Ovary (tissue), 3 donors: ENCODE results near the gene SLC1A7.

Experiments
- POLR2A ChIP-seq: fragments of 450-650 bp; IDR thresholded peaks from one replicate; pipeline ENCODE4 v1.6.1; 2017; ENCODE audit warnings: antibody characterized with exemption, mild to moderate bottlenecking, moderate library complexity
- TF ChIP-seq, protein P1 (sequence below), 3 donors: fragments of 450-650 bp in 2 of 3; fragments of 200-600 bp in 1 of 3; IDR thresholded peaks; one replicate each; pipeline versions ENCODE4 v1.5.1 to v1.8.0; 2016 to 2022; ENCODE audit warnings: antibody characterized with exemption in 3 of 3, mild to moderate bottlenecking in 1 of 3
- donor health status: DM: no; HTN: no; CAD: no.

DNA sequence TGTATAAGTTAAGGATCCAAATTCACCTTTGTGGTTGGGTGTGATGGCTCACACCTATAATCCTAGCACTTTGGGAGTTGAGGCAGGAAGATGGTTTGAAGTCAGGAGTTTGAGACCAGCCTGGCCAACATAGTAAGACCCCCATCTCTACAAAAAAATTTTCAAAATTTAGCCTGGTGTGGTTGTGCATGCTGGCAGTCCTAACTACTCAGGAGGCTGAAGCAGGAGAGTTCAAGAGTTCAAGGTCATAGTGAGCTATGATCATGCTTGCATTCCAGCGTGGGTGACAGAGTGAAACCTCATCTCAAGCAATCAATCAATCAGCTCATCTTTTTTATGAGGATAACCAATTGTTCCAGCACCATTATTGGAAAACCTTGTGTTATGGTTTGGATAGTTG is 16.5 kb upstream of the SLC1A7 start:
- TF ChIP-seq, protein P1, sequence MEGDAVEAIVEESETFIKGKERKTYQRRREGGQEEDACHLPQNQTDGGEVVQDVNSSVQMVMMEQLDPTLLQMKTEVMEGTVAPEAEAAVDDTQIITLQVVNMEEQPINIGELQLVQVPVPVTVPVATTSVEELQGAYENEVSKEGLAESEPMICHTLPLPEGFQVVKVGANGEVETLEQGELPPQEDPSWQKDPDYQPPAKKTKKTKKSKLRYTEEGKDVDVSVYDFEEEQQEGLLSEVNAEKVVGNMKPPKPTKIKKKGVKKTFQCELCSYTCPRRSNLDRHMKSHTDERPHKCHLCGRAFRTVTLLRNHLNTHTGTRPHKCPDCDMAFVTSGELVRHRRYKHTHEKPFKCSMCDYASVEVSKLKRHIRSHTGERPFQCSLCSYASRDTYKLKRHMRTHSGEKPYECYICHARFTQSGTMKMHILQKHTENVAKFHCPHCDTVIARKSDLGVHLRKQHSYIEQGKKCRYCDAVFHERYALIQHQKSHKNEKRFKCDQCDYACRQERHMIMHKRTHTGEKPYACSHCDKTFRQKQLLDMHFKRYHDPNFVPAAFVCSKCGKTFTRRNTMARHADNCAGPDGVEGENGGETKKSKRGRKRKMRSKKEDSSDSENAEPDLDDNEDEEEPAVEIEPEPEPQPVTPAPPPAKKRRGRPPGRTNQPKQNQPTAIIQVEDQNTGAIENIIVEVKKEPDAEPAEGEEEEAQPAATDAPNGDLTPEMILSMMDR (IDR thresholded peaks at IDR 0.05) = no peak
- no peak for TF ChIP-seq POLR2A
